CD4-positive, alpha-beta memory T cell (primary cell): ENCODE results near the gene STK40. TPM values are rescaled to one million over a fixed set of nuclear protein-coding genes. Genes with fewer than 3 reads are reported as not detected.

Experiments
- CTCF ChIA-PET: fragments of 350-600 bp; sonication (Branson Sonifier 250); formaldehyde crosslinking; loops from one replicate; lab custom pipeline; 2021; ENCODE audit warnings: inconsistent platforms; ENCODE audit not compliant: partially characterized antibody; lab: Charles Lee
- POLR2A ChIA-PET: fragments of 350-600 bp; sonication (Branson Sonifier 250); formaldehyde crosslinking; loops from one replicate; lab custom pipeline; 2021; ENCODE audit not compliant: partially characterized antibody; lab: Charles Lee
- DNase-seq, 5 donors: peaks; one replicate each; pipeline versions ENCODE4 v3.0.0 to v3.0.0-alpha.2; 2020 to 2022; ENCODE audit warnings: mixed read lengths in 1 of 5
- H3K27ac ChIP-seq: one replicate; pipeline ENCODE4 v1.7.0; 2013; ENCODE audit warnings: low read depth, low read length
- H3K27me3 ChIP-seq: 2 replicates; pipeline ENCODE4 v1.7.0; 2013; ENCODE audit warnings: mild to moderate bottlenecking, low read length, moderate library complexity; ENCODE audit not compliant: insufficient read depth
- H3K36me3 ChIP-seq: 2 replicates; pipeline ENCODE4 v1.7.0; 2013; ENCODE audit warnings: mild to moderate bottlenecking, low read length, moderate library complexity; ENCODE audit not compliant: insufficient read depth
- H3K4me1 ChIP-seq: 2 replicates; pipeline ENCODE4 v1.7.0; 2013; ENCODE audit warnings: mild to moderate bottlenecking, low read length, moderate library complexity; ENCODE audit not compliant: insufficient read depth
- H3K4me3 ChIP-seq, 2 donors: one replicate each; pipeline ENCODE4 v1.7.0; 2013; ENCODE audit warnings: low read length in 2 of 2, mild to moderate bottlenecking in 1 of 2
- H3K9me3 ChIP-seq, 2 donors: one replicate each; pipeline ENCODE4 v1.7.0; 2013; ENCODE audit warnings: low read length in 2 of 2, control low read depth in 1 of 2; ENCODE audit not compliant: control insufficient read depth in 1 of 2
- H3K27ac Mint-ChIP-seq, 7 donors: one replicate each; pipeline ENCODE4 v1.8.0; 2020 to 2021; ENCODE audit warnings: mixed read lengths in 7 of 7, mild to moderate bottlenecking in 6 of 7, inconsistent platforms in 3 of 7, moderate library complexity in 3 of 7
- H3K27me3 Mint-ChIP-seq, 2 donors: one replicate each; pipeline ENCODE4 v1.8.0; 2020 to 2021; ENCODE audit warnings: mixed read lengths in 2 of 2
- H3K36me3 Mint-ChIP-seq, 2 donors: one replicate each; pipeline ENCODE4 v1.8.0; 2020 to 2021; ENCODE audit warnings: mixed read lengths in 2 of 2, inconsistent platforms in 1 of 2, mild to moderate bottlenecking in 1 of 2
- H3K4me1 Mint-ChIP-seq, 4 donors: one replicate each; pipeline ENCODE4 v1.8.0; 2020 to 2021; ENCODE audit warnings: mixed read lengths in 4 of 4, mild to moderate bottlenecking in 1 of 4
- H3K4me3 Mint-ChIP-seq, 8 donors: one replicate each; pipeline ENCODE4 v1.8.0; 2020 to 2021; ENCODE audit warnings: mixed read lengths in 8 of 8, mild to moderate bottlenecking in 7 of 8, moderate library complexity in 6 of 8, inconsistent platforms in 3 of 8
- H3K9me3 Mint-ChIP-seq, 8 donors: one replicate each; pipeline ENCODE4 v1.8.0; 2020 to 2021; ENCODE audit warnings: mixed read lengths in 8 of 8, mild to moderate bottlenecking in 5 of 8, inconsistent platforms in 3 of 8, moderate library complexity in 1 of 8
- intact Hi-C: fragments of 100-400 bp; cut with micrococcal nuclease; formaldehyde crosslinking; loops from one replicate; pipeline ENCODE4 v1.15.1; 2023
- polyA plus RNA-seq, 2 donors: library from polyadenylated mRNA; unstranded; fragments of 300-500 nt; fragmentation: Illumina TruSeq; gene quantifications; one replicate each; pipeline ENCODE4 v1.2.3, GENCODE V29; 2021
- total RNA-seq, 2 experiments: library from RNA; stranded (reverse); gene quantifications; one replicate each; pipeline ENCODE4 v1.2.3, GENCODE V29; 2021

STK40 gene
- total and polyA plus RNA-seq, 4 experiments from 2014 or later, result 26.6 to 57.4 (median 51.0) TPM

DNA sequence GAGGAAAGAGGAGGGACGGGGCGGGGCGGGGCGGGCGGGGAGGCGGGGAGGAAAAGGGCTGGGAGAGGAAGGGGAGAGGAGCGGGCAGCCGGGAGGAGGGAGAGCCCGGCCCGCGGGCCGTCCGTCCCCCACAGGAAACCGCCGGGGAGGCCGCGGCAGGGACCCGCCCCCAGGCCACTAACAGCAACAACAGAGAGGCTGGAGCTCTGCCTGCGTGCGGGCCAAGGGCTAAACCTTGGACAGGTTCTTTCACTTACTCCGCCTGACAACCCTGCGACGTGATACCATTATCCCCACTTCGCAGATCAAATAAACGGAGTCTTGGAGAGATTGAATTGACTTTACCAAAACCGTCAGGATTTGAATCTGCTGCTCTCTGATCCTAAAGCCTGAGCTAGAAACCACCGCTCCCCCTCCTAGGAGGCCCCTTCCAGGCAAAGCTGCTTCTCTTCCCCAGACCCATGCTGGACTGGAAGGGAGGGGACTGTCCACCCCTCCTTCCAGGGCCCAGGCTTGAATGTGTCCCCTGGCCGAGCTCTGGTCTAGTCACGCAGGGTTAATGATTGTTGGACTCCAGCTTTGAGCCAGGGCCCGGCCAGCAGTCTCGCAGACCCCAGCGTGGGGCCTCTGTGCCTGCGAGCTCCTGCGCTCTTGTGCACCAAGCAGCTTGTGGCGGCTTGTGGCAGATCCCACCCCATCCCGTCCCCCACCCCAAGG, 61.9 kb downstream of the STK40 start, which contains the start of gene EVA1B:
Gene EVA1B, minus strand, starts transcription at position 10 of the 717 bp plus-strand sequence. CDS start 608 bp downstream, outside the sequence.
- Histone ChIP-seq H3K4me1 (peaks cover 28% of the 10 kb centered on the region), H3K36me3 (no peaks in the 10 kb centered on the region), H3K27ac (peak within 1 kb of the TSS; percentile 35), H3K9me3 (no peaks in the 10 kb centered on the region), H3K27me3 (no peaks in the 10 kb centered on the region), H3K4me3 (peak within 1 kb of the TSS; percentile 47 to 73)
- ChIA-PET CTCF (interaction anchor here (0.6 to 2.1 kb wide), 7 partner anchors 17 to 135 kb away, joined by 3 to 9 read pairs (median 4); partner anchors contain the start of gene SH3D21), POLR2A (interaction anchor here (0.9 to 5.2 kb wide), 7 partner anchors 8 to 63 kb away, joined by 3 to 40 read pairs (median 3); partner anchors contain the start of genes SH3D21 and STK40)
- peak within 1 kb of the TSS; percentile 80 to 84 (median 83) for H3K4me3 Mint-ChIP-seq
- no peaks in the 10 kb centered on the region for H3K36me3 Mint-ChIP-seq
- H3K4me1 Mint-ChIP-seq, result peaks cover 18 to 28% (median 24%) of the 10 kb centered on the region in 4 donors
- no peaks in the 10 kb centered on the region for H3K27me3 Mint-ChIP-seq
- H3K27ac Mint-ChIP-seq, result peak within 1 kb of the TSS in 6 of 7 donors; percentile 63 to 84 (median 76)
- intact Hi-C loops, result no loop called here
- no peaks in the 10 kb centered on the region for H3K9me3 Mint-ChIP-seq
- DNase-seq, result peak; percentile 26 to 54 (median 31)

GRCh38 chr1:36322786-36323635, 62.7 kb downstream of the STK40 start:
- Histone ChIP-seq H3K27ac (peak overlapping the region; percentile 35), H3K4me1 (peaks cover 28% of the 10 kb centered on the region), H3K9me3 (no peaks in the 10 kb centered on the region), H3K4me3 (peak overlapping the region in 1 of 2 donors; percentile 47), H3K36me3 (no peaks in the 10 kb centered on the region), H3K27me3 (no peaks in the 10 kb centered on the region)
- peaks cover 18 to 28% (median 24%) of the 10 kb centered on the region in 4 donors for H3K4me1 Mint-ChIP-seq
- ChIA-PET CTCF (interaction anchor here (0.9 to 2.1 kb wide), 8 partner anchors 16 to 100 kb away, joined by 3 to 9 read pairs (median 4); partner anchors contain the start of gene SH3D21), POLR2A (interaction anchor here (0.7 to 5.2 kb wide), 9 partner anchors 7 to 167 kb away, joined by 3 to 40 read pairs (median 3); partner anchors contain the start of genes MAP7D1, SH3D21 and STK40)
- intact Hi-C loops, result no loop called here
- peak overlapping the region; percentile 70 to 83 (median 77) for H3K4me3 Mint-ChIP-seq
- peak in 3 of 5 donors; percentile 28 to 42 (median 36) for DNase-seq
- no peaks in the 10 kb centered on the region for H3K36me3 Mint-ChIP-seq
- no peaks in the 10 kb centered on the region for H3K9me3 Mint-ChIP-seq
- peak overlapping the region in 3 of 7 donors; percentile 57 to 77 (median 60) for H3K27ac Mint-ChIP-seq
- H3K27me3 Mint-ChIP-seq, result no peaks in the 10 kb centered on the region

DNA sequence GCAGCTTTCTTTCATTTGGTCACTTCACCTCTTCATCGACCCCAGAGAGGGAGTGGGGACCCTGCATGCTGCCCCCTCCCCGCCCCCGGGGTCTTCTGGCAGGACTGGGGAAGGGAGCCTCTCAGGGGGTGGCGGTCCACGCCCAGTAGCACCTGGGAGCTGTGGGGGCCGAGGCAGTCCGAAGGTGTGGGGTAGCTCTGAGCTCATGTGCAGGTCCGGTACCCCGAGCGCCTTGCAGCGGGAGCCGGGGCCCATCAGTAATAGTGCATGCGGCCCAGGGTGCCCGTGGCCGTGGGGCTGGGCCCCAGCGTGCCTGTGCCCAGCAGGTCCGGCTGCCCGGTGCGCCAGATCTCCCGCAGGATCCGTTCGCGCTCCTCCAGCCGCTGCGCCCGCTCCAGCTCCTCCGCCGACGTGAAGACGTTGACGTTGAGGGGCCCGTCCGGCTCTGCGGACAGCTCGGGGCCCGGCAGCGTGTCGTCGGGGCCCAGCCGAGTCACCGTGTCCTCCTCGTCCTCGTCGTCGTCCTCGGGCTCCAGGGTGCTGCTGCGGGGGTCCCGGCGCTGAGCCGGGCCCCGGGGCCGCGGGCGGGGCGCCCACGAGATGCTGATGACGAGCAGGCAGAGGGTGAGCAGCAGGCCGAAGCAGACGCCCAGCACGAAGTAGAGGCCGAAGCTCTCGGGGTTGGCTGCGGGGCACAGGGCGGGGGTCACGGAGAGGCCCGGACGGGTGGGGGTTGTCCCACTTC, 63.5 kb downstream of the STK40 start:
- peak overlapping the region in 1 of 2 donors; percentile 19 for H3K4me3 ChIP-seq
- POLR2A ChIA-PET, result interaction anchor here (0.7 to 5.2 kb wide), 6 partner anchors 13 to 166 kb away, joined by 3 to 40 read pairs (median 4); partner anchors contain the start of genes MAP7D1 and SH3D21
- CTCF ChIA-PET, result interaction anchor here (0.8 to 1.5 kb wide), 4 partner anchors 16 to 155 kb away, joined by 3 to 6 read pairs (median 3); partner anchors contain the start of gene SH3D21

DNA sequence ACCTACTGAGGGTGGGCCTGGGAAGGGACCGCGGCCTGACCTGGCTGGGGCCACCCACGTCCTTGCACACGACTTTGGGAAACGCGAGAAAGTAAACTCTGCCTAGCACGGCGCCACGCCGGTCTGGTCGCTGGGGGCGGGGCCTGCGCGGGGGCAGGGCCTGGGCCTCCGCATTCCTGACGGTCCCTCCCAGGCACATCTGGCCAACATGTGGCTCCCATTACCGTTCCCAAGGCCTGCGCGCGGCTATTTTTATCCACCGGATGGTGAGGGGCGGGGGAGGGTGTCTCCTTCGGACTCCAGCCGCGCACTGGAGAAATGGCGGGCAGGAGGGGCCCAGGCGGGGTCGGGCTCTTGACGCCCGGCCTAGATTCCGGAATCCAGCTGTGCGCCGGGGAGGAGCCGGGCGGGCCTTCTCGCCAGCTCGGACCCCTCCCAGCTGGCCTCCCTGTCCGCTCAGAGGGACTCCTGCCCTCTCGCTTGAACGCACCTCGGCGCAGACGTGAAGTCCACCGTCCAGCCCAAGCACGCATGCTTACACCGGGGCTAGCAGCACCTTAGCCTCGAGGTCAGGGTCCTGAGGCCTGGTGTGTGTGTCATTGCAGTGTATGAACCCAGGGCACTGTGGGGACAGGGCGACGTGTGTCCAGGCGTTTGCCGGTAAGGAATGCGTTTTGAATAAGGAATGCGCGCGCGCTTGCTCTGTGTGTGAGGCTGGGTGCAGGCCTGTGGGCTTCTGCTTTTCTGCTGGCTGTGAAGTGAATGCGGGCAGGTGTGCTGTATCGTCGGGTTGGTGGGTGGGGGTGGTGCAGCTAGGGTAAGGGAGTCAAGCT, 64.4 kb downstream of the STK40 start:
- DNase-seq, result peak in 2 of 5 donors; percentile 14 to 25
- no peaks in the 10 kb centered on the region for H3K9me3 Mint-ChIP-seq
- Histone ChIP-seq H3K4me3 (peak overlapping the region in 1 of 2 donors; percentile 19), H3K27me3 (no peaks in the 10 kb centered on the region), H3K9me3 (no peaks in the 10 kb centered on the region), H3K36me3 (no peaks in the 10 kb centered on the region), H3K27ac (no peak overlapping the region), H3K4me1 (peaks cover 28% of the 10 kb centered on the region)
- H3K27me3 Mint-ChIP-seq, result no peaks in the 10 kb centered on the region
- H3K4me1 Mint-ChIP-seq, result peaks cover 12 to 28% (median 23%) of the 10 kb centered on the region in 4 donors
- CTCF ChIA-PET, result interaction anchor here (0.7 to 1.5 kb wide), 6 partner anchors 15 to 154 kb away, joined by 3 to 6 read pairs (median 4); partner anchors contain the start of gene SH3D21
- H3K4me3 Mint-ChIP-seq, result peak overlapping the region; percentile 64 to 87 (median 76)
- H3K36me3 Mint-ChIP-seq, result no peaks in the 10 kb centered on the region
- POLR2A ChIA-PET, result interaction anchor here (0.6 to 5.2 kb wide), 3 partner anchors 15 to 74 kb away, joined by 3 to 40 read pairs (median 14); partner anchors contain the start of gene SH3D21
- H3K27ac Mint-ChIP-seq, result peak overlapping the region; percentile 16 to 90 (median 75)
- intact Hi-C loops, result loop anchor here (1.0 to 2.0 kb wide), 2 partner anchors 15 to 76 kb away; partner anchors contain the start of genes LSM10 and SH3D21

More for the DNA sequence above, 63.5 kb downstream of the STK40 start:
- Histone ChIP-seq H3K4me1 (peaks cover 28% of the 10 kb centered on the region), H3K27me3 (no peaks in the 10 kb centered on the region), H3K9me3 (no peaks in the 10 kb centered on the region), H3K36me3 (no peaks in the 10 kb centered on the region), H3K27ac (no peak overlapping the region)
- intact Hi-C loops, result no loop called here
- peaks cover 16 to 28% (median 24%) of the 10 kb centered on the region in 4 donors for H3K4me1 Mint-ChIP-seq
- DNase-seq, result no peak
- H3K9me3 Mint-ChIP-seq, result no peaks in the 10 kb centered on the region
- peak overlapping the region; percentile 10 to 82 (median 76) for H3K4me3 Mint-ChIP-seq
- no peaks in the 10 kb centered on the region for H3K27me3 Mint-ChIP-seq
- peak overlapping the region in 4 of 7 donors; percentile 66 to 90 (median 76) for H3K27ac Mint-ChIP-seq
- no peaks in the 10 kb centered on the region for H3K36me3 Mint-ChIP-seq

GRCh38 chr1:36320767-36321118, 65.0 kb downstream of the STK40 start:
- peaks cover 12 to 28% (median 23%) of the 10 kb centered on the region in 4 donors for H3K4me1 Mint-ChIP-seq
- no peak overlapping the region for H3K27ac ChIP-seq
- POLR2A ChIA-PET, result interaction anchor here (0.6 to 5.2 kb wide), 2 partner anchors 14 to 75 kb away, joined by 3 to 40 read pairs; partner anchors contain the start of gene SH3D21
- no peaks in the 10 kb centered on the region for H3K9me3 Mint-ChIP-seq
- peak overlapping the region; percentile 73 to 87 (median 76) for H3K4me3 Mint-ChIP-seq
- DNase-seq, result no peak
- no peaks in the 10 kb centered on the region for H3K36me3 ChIP-seq
- H3K4me1 ChIP-seq, result peaks cover 28% of the 10 kb centered on the region
- H3K36me3 Mint-ChIP-seq, result no peaks in the 10 kb centered on the region
- H3K27ac Mint-ChIP-seq, result peak overlapping the region; percentile 24 to 92 (median 77)
- intact Hi-C loops, result loop anchor here (1.0 to 2.0 kb wide), 2 partner anchors 14 to 77 kb away; partner anchors contain the start of genes LSM10 and SH3D21
- CTCF ChIA-PET, result interaction anchor here (0.7 to 0.8 kb wide), 2 partner anchors 15 to 21 kb away, joined by 4 to 5 read pairs; partner anchors contain the start of gene SH3D21
- peak overlapping the region in 1 of 2 donors; percentile 19 for H3K4me3 ChIP-seq
- H3K27me3 Mint-ChIP-seq, result no peaks in the 10 kb centered on the region
- H3K9me3 ChIP-seq, result no peaks in the 10 kb centered on the region
- no peaks in the 10 kb centered on the region for H3K27me3 ChIP-seq
